MCF 10A (cell line): Measurements from ENCODE around the gene SPECC1L. TPM values are rescaled to one million over a fixed set of nuclear protein-coding genes. Genes with fewer than 3 reads are reported as not detected.

Experiments used
- BruUV-seq: library from RNA; stranded (reverse); fragments of 400-500 nt; replicated peaks from 2 replicates; lab custom pipeline; 2021; lab: Mats Ljungman, UMichigan
- CTCF ChIA-PET: fragments of 300-600 bp; sonication (Branson Sonifier 250); formaldehyde crosslinking; extraction: SDS; loops from one replicate; lab custom pipeline; 2021; ENCODE audit warnings: antibody characterized with exemption, inconsistent platforms; lab: Yijun Ruan, JAX
- POLR2A ChIA-PET: fragments of 300-600, 350-650 bp; sonication (Branson Sonifier 250); formaldehyde crosslinking; extraction: SDS; loops from one replicate; lab custom pipeline; 2020; ENCODE audit warnings: antibody characterized with exemption, inconsistent platforms; lab: Yijun Ruan, JAX
- DNase-seq: peaks from one replicate; pipeline ENCODE4 v3.0.0-alpha.2; 2018; ENCODE audit not compliant: unreplicated experiment
- H3K27ac Mint-ChIP-seq: one replicate; pipeline ENCODE4 v1.8.0; 2022; ENCODE audit warnings: mild to moderate bottlenecking, low read depth, mixed read lengths; ENCODE audit not compliant: unreplicated experiment
- H3K27me3 Mint-ChIP-seq: one replicate; pipeline ENCODE4 v1.8.0; 2022; ENCODE audit warnings: mixed read lengths; ENCODE audit not compliant: insufficient read depth, unreplicated experiment
- H3K36me3 Mint-ChIP-seq: one replicate; pipeline ENCODE4 v1.8.0; 2022; ENCODE audit warnings: mild to moderate bottlenecking, moderate library complexity, mixed read lengths; ENCODE audit not compliant: insufficient read depth, unreplicated experiment
- H3K4me1 Mint-ChIP-seq: one replicate; pipeline ENCODE4 v1.8.0; 2022; ENCODE audit warnings: mixed read lengths; ENCODE audit not compliant: insufficient read depth, unreplicated experiment
- H3K4me3 Mint-ChIP-seq: one replicate; pipeline ENCODE4 v1.8.0; 2022; ENCODE audit warnings: mild to moderate bottlenecking, moderate library complexity, mixed read lengths; ENCODE audit not compliant: unreplicated experiment
- H3K9me3 Mint-ChIP-seq: one replicate; pipeline ENCODE4 v1.8.0; 2022; ENCODE audit warnings: mixed read lengths; ENCODE audit not compliant: unreplicated experiment
- CTCF ChIP-seq: fragments of 200-600 bp; IDR thresholded peaks from one replicate; pipeline ENCODE4 v1.8.0; 2022; ENCODE audit warnings: antibody characterized with exemption, mild to moderate bottlenecking; ENCODE audit not compliant: unreplicated experiment
- intact Hi-C: fragments of 100-400 bp; cut with micrococcal nuclease; formaldehyde crosslinking; loops from 2 replicates; pipeline ENCODE4 v1.14.1; 2022
- total RNA-seq: library from RNA; stranded (reverse); gene quantifications from 2 replicates; pipeline ENCODE4 v1.2.3, GENCODE V29; 2022

The SPECC1L gene
- total RNA-seq, 1 experiment from 2014 or later: 60.4 TPM

GRCh38 chr22:24225951-24226350 lies 44.7 kb upstream of the SPECC1L start:
- no peak for DNase-seq
- POLR2A ChIA-PET: interaction anchor here (0.7 kb wide), 1 partner anchor 483 kb away, joined by 3 read pairs; no protein-coding TSS in a partner anchor

GRCh38 chr22:24230911-24231656 lies 39.5 kb upstream of the SPECC1L start:
- POLR2A ChIA-PET: interaction anchor here (0.9 kb wide), 1 partner anchor 23 kb away, joined by 4 read pairs; no protein-coding TSS in a partner anchor
- Mint-ChIP-seq H3K9me3 (no peaks in the 10 kb centered on the region), H3K4me3 (no peak overlapping the region), H3K27ac (no peak overlapping the region), H3K27me3 (no peaks in the 10 kb centered on the region), H3K36me3 (peaks cover 17% of the 10 kb centered on the region), H3K4me1 (no peaks in the 10 kb centered on the region)
- peak; percentile 36 for TF ChIP-seq CTCF
- intact Hi-C loops: no loop called here
- no peak for DNase-seq
- no TSS peak for BruUV-seq
- CTCF ChIA-PET: interaction anchor here (1.5 kb wide), 1 partner anchor 42 kb away, joined by 6 read pairs; no protein-coding TSS in a partner anchor

More at GRCh38 chr22:24225951-24226350, 44.7 kb upstream of the SPECC1L start:
- BruUV-seq: no TSS peak
- H3K27me3 Mint-ChIP-seq: no peaks in the 10 kb centered on the region
- peaks cover 35% of the 10 kb centered on the region for H3K36me3 Mint-ChIP-seq
- H3K4me3 Mint-ChIP-seq: no peak overlapping the region
- TF ChIP-seq CTCF: no peak
- H3K4me1 Mint-ChIP-seq: no peaks in the 10 kb centered on the region
- H3K27ac Mint-ChIP-seq: no peak overlapping the region
- no peaks in the 10 kb centered on the region for H3K9me3 Mint-ChIP-seq
- intact Hi-C loops: no loop called here
- CTCF ChIA-PET: interaction anchor here (0.6 kb wide), 1 partner anchor 28 kb away, joined by 3 read pairs; no protein-coding TSS in a partner anchor

DNA sequence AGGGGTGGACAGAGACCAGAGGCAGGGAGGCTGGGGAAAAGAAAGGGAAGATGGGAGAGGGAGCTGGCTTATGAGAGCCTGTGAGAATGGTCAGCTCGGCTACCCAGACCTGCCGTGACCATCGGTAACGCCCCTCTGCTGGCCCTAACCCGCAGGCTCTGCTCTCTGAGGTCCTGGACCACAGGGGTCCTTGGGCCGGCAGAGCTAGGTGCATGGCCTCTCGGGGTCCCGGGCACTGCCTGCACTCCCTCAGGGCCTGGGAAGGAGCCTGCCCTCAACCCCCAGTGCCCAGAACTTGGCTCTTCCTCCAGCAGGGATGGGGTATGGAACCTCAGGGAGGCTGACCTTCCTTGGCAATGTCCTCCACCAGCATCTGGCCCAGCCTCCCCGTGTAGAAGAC lies 38.9 kb upstream of the SPECC1L start:
- BruUV-seq: no TSS peak
- no peaks in the 10 kb centered on the region for H3K27me3 Mint-ChIP-seq
- H3K4me3 Mint-ChIP-seq: no peak overlapping the region
- CTCF ChIA-PET: interaction anchor here (0.9 to 1.5 kb wide), 2 partner anchors 41 to 42 kb away, joined by 3 to 6 read pairs; no protein-coding TSS in a partner anchor
- H3K27ac Mint-ChIP-seq: no peak overlapping the region
- DNase-seq: no peak
- intact Hi-C loops: no loop called here
- POLR2A ChIA-PET: interaction anchor here (0.9 kb wide), 1 partner anchor 24 kb away, joined by 4 read pairs; no protein-coding TSS in a partner anchor
- no peaks in the 10 kb centered on the region for H3K9me3 Mint-ChIP-seq
- TF ChIP-seq CTCF: no peak
- no peaks in the 10 kb centered on the region for H3K4me1 Mint-ChIP-seq
- H3K36me3 Mint-ChIP-seq: peaks cover 19% of the 10 kb centered on the region

DNA sequence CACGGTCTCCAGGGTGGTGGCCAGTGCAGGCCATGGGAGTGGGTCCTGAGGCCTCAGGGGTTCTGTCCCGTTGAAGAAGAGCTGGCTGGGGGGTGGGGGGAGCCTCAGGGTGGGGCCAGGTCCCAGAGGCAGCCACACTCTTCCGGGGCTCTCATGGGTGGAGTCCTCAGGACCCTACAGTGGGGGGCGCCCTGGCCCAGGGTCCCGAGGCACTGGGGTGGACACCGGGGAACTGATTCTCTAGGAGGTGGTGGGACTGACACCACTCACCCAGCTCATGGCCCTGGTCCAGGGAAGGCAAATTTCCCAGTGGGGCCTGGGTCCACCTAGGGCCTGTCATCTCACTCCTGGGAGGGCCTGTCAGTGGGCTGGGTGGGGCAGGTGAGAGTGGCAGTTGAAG lies 38.5 kb upstream of the SPECC1L start:
- ChIA-PET CTCF (interaction anchor here (0.6 to 1.5 kb wide), 3 partner anchors 42 to 382 kb away, joined by 3 to 6 read pairs (median 3); no protein-coding TSS in a partner anchor), POLR2A (no interaction called here)
- intact Hi-C loops: no loop called here
- Mint-ChIP-seq H3K36me3 (peaks cover 18% of the 10 kb centered on the region), H3K9me3 (no peaks in the 10 kb centered on the region), H3K27me3 (no peaks in the 10 kb centered on the region), H3K4me3 (no peak overlapping the region), H3K27ac (no peak overlapping the region), H3K4me1 (no peaks in the 10 kb centered on the region)
- BruUV-seq: no TSS peak
- DNase-seq: no peak
- TF ChIP-seq CTCF: no peak
